NAMALWA (cell line): ENCODE measurements around the gene GYS2.
"Not testable (repeated sequence)": the region's sequence is repeated elsewhere in the genome, so short reads cannot be mapped to it uniquely, and the experiment has no call there.

Experiments
- DNase-seq: peaks from one replicate; pipeline ENCODE4 v3.0.0-alpha.2; 2015; ENCODE audit warnings: low spot score

GYS2 gene

DNA sequence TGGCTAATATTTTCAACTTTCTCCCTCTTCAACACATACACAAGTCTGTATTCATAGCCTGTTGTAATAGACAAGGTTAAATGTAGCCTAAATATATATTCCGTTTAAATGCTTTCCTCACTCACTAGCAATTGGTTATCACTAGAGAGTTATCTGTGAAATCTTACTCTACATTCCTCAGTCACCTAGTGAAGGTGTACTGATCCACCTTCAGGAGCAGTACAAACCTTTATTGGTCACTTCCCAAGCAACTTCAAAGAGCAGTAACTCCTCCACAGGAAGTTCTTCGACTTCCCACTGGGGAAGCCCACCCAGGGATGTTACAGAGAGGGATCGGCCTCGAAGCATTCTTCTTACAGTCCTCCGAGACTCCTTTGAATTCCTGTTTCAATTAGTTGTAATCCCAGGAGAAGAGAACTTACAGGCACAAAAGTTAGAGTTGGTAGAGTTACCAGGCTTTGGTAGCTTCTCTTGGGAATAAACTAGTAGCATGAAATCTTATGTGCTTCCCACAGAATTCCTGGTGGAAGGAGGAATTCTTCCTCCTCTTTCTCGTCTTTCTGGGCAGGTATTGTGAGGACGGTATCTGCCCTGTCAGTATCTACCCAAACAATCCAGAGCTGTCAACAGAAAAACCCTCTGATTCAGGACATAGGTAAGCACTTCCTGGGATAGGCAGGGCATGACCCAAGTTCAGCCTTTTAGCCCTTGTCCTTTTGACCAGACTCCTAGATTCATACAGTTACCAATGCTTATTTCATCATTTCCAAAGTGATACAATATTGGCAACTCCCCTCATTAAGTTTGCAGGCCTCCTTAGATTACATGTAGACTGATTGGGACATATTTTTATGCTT, at the start of gene GYS2:
Gene GYS2, minus strand, starts transcription at position 603 of the 857 bp plus-strand sequence. Its CDS starts 255 bp downstream, at position 348.
- DNase-seq, result no peak

DNA sequence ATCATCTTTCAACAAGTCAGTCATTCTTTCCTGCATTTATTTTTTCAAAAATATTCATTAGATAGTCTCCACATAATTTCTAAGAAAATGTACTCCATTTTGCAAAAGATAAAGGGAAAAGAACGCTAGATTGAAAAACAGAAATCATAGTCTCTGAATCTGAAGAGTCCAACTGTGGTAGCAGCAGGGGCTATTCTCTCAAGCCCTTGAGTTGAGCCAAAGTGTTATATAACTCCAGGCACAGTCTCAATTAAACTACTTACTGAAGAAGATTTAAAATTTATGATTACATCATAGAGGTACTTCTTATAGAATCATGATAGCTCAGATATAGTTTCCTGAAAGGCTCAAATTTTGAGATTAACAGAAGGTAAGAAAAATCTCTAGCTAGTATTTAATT, 47.2 kb upstream of the GYS2 start:
- no peak for DNase-seq

DNA sequence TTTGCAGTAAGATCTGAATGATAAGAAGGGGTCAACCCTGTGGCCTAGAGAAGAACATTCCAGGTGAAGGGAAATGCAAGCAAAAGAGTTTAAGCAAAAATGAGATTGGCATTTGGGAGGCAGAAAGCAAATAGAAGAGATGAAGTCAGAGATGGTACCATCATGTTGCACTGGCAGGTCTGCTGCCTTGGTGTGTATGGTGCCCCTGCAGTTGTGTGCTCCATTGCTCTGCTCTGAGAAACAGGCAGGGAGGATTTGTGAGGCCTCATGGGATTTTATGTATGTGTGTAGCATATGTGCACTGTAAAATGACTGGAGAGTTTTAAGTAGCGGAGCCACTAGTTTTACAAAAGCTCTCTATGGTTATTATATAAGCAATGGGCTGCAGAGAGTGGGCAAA, 46.4 kb upstream of the GYS2 start:
- DNase-seq, result no peak

DNA sequence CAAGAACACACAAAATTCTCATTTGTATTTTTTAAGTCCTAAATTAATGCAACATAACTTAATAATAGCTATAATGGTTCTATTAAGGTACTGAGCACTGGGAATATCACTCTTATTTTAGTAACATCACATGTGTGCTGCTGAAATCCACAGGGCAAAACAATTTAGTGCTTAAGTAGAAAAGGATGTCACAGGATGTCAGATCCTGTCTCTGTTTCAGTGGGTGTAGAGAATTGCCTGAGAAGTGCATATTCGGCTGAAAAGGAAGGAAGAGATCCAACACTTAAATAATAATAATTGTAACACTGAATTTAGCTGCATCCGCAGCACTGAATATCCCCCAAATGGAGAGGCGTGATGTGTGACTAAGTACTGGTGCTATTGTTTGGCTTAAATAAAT, 44.4 kb upstream of the GYS2 start:
- no peak for DNase-seq

DNA sequence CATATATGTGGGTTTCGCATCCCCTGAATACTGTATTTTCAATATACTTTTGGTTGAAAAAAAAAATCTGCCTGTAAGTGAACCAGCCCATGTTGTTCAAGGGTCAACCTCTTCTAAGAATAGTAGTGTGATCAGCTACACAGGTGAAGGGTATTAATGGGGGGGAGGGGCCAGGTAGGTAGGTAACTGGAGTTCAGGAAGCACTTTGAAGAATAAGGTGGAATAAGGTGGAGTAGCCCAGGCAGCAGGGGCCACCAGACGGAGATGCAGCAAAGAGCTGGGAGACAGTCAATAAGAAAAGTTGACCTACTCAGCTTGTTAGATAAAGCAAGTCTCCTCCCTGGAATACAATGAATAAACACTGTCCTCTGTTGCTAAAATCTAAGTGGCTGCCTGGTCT, 43.7 kb upstream of the GYS2 start:
- no peak for DNase-seq

DNA sequence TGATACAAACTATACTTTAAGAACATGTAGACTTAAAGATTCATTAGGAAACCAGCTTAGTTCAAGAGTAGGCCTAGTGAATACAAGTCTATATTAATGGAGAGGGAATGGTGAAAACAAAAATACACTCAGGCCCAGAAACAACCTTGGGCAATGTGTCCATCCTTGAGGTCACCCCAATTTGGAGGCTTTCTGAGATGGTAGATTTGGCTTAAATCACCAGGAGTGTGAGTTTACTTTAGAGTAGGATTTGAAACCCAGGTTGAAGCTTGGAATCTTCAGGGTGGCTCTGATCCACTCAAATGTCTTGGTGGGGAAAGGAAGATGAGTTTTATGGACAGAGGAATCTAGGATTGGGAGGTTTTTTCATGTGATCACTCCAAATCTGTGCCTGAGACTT, 42.5 kb upstream of the GYS2 start:
- no peak for DNase-seq

DNA sequence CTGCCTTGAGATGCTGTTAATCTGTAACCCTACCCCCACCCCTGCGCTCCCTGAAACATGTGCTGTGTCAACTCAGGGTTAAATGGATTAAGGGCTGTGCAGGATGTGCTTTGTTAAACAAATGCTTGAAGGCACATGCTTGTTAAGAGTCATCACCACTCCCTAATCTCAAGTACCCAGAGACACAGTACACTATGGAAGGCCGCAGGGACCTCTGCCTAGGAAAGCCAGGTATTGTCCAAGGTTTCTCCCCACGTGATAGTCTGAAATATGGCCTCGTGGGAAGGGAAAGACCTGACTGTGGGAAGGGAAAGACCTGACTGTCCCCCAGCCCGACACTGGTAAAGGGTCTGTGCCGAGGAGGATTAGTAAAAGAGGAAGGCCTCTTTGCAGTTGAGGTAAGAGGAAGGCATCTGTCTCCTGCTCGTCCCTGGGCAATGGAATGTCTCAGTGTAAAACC, 40.4 kb upstream of the GYS2 start:
- not testable (repeated sequence) for DNase-seq

DNA sequence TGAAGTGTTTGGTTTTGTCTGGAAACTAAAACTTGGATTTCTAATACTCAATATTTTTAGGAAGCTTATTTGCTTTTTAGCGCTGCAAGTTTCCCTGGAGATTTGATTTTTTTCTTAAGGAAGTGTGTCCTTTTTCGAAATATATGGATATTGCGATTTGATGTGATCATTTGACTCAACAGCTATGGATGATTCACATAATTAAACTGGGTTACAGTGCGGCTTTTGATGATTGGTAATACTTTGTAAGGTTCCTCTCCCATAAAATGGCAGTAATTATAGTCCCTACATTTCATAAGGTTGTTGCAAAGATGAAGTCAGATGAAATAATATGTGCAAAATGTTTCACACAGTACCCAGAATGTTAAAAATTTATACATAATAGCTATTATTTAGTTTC, 39.9 kb upstream of the GYS2 start:
- DNase-seq, result no peak

DNA sequence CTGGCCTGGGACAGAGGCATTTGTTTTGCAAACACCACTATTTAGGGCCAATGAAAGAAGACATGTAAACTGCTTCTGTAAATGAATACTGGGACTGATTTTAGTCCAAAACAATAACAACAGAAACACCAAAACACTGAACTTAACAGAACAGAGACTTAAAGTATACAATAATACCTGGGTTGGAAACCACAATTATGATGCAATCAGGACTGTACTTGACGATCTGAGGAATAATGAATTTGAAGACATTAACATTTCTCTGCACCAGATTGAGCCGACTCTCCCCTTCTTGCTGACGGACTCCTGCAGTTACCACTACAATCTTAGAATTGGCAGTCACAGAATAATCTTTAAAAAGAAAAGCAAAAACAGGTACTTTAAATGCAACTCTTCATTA, 39.1 kb upstream of the GYS2 start:
- DNase-seq, result no peak

DNA sequence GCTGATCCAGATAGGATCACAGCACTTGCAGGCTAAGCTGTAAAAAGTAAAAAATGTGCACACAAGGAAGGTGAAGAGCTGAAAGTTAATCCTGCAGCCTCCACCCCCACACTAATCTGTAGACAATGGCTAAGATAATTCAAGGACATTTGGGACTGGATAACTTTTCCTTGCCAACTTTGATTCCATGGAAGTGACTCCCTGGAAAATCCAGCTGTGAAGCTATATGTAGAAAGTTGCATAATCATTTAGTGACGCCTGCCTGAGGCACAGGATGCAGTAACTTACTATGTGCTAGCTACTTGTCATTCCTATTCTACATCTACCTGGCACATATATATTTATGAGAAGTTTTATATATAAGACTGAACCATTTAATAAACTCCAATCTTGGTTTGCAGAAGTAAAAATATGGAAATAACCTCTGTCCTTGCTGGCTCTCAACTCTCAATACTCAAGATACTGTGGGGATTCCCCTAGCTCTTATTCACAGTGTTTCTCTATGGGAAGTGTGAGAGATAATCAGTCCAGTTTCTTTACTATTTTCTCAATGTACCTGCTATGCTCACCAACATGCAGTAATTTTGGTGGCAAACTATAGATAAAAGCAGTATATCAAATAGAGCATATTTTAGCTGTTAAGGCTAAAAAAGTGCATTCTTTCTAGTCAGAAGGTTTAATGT, 38.2 kb upstream of the GYS2 start:
- no peak for DNase-seq

DNA sequence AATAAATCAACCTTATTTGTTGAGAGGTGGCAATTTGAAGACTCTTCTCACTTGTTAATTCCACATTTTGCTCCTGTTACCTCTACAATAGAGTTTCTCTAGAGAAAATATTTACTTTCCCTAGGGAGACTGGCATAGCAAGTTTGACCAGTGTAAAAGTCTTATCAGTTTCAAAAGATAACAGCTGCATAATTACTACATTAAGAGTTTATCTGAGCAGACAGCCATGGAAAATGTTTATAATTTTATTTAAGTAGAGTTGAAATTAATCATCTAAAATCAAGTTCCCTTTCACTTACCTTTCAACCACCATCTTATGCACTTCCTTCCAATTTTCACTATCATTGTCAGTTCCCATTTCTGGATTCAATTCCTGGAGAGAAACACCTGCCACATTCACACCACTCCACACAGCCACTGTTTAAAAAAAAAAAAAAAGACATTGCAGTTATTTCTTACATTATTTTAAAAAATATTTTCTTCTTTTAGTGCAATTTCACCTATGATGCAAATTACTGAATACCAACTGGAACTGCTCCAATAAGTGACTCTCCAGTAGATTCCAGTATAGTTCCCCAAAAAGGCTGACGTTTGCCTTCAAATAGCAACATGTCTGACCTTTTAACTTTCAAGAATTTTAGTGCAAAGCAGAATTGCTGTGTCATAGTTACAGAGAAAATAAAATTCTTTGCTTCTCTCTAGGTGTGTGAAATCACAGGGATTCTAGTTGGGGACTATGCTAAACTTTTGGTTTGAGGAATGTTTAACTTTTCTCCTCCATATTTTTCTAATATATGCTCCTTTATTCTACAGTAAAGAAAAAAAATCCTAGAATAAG, 33.6 kb upstream of the GYS2 start:
- DNase-seq, result no peak

DNA sequence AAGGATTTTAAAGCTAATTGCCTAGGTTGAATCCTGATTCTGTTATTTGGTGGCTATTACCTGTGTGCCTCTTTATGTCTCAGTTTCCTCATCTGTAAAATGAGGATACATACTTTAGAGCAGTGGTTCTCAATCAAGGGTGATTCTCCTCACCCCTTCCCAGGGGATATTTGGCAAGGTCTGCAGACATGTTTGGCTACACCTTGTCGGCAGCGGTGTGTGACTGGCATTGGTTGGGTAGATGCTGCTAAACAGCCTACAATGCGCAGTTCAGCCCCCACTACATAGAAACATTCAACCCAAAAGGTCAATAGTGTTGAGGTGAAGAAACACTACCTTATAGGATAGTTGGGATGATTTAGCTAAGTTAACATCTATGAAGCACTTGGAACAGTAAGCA, 29.6 kb upstream of the GYS2 start:
- DNase-seq, result no peak

DNA sequence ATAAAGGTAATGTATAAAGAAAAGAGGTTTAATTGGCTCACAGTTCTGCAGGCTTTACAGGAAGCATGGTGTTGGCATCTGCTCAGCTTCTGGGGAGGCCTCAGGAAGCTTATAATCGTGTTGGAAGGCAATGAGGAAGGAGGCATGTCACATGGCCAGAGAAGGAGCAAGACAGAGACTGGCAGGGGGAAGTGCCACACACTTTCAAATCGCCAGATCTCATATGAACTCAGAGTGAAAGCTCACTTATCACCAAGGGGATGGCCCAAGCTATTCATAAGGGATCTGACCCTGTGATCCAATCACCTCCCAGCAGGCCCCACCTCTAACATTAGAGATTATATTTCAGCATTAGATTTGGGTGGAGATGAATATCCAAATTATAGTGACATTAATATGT, 26.7 kb upstream of the GYS2 start:
- DNase-seq, result no peak

DNA sequence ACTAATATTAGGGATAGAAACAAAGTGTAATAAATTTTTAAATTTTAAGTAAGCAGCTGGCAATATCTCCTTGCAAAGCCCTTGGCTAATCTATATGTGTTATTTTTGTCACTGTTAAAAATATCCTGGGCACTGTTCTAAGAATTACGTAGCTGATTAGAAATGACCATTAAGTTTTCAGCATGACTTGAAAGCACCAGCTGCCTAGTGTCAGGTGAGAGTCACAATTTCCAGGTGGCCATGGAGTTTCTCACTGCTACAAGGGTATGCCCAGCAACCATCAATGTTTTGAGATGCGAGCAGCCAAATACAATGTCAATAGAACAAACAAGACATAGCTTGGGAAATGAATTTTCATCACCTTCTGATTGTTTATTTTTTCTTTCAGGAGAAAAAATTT, 23.3 kb upstream of the GYS2 start:
- no peak for DNase-seq

DNA sequence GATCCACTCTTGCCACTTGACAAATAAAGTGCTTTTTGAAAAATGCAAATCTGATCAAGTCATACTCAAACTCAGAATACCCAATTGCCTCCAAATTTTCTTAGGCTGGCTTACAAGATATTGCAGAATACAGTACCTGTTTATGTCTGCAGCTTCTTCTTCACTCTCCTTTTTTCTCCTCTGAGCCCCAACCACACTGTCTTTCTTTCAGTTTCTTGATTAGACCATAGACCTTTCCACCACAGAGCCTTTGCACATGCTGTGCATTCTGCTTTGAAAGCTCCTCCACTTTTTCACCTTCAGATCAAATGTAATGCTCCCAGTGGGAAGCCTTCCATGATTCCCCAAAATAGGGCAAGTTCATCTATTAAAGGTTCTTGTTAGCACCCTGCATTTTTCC, 13.9 kb upstream of the GYS2 start:
- DNase-seq, result no peak

DNA sequence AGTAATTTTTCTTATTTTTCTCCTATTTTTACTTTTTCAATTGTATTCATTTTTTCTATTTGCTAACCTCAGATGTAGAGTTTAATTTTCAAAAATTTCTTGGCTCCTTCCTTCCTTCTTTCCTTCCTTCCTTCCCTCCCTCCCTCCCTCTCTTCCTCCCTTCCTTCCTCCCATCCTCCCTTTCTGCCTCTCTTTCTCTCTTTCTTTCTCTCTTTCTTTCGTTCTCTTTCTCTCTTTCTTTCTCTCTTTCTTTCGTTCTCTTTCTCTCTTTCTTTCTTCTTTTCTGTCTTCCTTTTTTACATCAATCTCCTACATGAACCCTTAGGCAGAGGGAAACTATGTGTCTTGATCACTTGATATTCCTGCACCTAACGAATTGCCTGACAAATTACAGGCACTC, 12.4 kb upstream of the GYS2 start:
- no peak for DNase-seq

DNA sequence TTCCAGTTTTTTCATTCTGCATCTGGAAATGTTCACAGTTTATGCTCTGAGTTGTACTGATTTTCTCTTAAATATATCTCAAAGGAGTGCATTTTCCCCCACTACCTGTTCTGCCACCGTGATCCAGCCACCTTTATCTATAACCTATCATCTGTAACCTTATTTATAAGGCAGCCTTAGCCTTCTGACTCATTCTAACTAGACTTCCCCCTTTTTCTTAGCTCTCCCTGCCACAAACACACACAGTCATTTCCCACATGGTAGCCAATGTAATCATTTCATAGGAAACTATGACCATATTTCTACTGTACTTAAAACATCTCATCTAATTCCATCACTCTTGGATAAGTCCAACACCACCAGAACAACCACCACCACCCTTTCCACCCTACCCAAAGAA, 10.8 kb upstream of the GYS2 start:
- no peak for DNase-seq

DNA sequence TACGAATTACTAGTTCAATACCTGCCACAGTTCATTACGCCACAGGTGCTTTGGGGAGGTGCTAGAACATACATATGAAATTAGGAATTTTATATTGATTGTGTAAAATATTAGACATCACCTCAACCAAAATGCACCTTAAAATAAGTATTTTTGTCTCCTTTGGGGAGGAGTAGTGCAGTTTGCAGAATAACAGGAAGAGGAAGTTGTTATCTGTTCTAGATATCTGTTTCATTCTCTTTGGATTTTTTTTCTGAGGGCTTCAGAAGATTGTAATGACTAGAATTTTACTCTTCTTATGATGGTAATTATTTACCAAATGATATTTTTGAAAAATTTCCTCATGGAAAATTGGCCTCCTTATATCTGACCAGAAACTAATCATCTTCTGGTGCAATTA, 9.9 kb upstream of the GYS2 start:
- no peak for DNase-seq

DNA sequence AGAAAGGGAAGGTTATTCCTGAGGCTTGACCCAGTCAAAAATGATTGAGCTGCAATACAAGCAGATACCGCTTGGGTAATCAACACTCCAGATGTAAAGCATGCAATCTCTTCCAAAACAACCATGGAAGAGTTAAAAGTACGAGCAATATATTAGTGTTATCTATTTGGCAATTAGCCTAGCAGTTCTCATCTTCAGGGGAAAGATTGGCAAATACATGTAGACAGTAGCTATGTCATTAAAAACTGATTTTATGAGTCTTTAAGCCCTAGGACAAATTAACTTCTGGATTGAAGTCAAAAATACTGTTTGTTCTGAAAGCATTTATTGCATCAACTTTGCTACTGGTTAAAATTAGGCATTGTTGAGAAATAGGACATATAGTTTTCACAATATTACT, 9.3 kb upstream of the GYS2 start:
- DNase-seq, result no peak

DNA sequence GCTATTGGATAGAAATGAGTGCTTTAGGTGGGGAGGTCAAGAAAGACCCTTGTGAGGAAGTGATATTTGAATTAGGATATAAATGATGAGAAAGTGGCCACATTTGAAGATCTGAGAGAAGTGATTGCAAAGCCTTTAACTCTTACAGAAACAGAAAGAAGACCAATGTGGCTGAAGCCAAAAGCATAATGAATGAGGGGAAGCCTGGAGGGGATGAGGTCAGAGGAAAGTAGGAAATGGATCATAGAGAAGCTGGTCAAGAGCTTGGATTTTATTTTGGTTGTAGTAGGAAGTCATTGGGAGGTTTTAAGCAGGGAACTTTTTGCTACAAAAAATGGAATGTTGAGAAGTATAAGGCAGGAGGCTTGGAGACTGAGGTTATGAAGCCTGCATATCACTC, 3.5 kb upstream of the GYS2 start:
- no peak for DNase-seq

DNA sequence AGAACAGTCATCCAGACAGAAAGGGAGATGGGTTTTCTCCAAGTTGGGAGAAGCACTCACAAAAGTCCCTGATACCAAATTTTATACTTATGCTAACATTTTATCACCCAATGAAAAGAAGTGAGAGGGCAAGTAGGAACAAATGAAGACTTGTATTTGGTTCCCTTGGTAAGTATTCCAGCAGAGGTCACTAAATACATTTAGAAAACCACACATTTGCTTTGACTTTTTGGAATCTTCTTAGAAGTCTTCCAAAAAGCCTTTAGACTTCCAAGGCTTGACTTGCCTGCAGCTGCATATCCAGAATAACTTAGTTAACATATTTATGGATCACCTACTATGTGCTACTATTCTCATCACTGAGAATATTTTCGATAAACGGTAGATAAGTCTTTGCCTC, 3.1 kb upstream of the GYS2 start:
- peak; percentile 23 for DNase-seq

DNA sequence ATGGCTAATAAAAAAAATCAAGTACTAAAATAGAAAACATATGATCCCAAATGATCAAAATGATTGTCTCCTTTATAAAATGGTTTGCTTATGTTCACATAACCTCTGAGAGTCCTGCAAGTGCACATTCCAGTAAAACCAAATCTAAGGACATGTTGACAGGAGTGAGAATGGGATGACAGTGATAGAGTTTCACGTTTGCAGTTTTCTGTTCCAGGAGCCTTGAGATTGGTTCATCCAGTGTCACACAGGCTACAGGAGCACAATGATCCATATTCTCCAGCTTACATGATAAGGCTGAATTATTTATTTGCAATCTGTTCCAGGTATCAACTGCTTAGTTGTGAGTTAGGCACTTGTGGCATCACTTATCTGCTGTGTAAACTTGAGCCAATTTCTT, 1.5 kb upstream of the GYS2 start:
- DNase-seq, result no peak

DNA sequence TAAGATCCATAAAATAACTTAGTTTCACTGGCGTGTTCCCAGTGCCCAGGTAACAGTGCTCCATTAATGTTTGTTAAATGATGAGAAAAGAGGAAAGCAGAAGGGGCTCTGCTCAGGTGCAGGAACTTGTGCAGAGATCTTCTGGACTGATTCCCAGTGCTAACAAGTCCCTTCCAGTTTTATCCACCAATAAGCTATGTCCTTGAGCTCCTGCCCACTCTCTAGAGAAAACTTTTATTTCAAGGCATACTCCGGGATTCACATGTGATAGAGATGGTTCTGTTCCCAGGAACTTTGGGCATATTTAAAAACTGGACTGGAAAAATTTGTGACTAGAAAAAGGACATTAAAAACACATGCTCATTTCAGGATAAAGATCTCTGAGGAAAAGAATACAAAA, 1.9 kb downstream of the GYS2 start:
- no peak for DNase-seq
